ENCODE measurements around the gene SLC6A11.
A peak's percentile ranks its signal among the peaks of the same experiment; 100 is the strongest.

Gene SLC6A11

DNA sequence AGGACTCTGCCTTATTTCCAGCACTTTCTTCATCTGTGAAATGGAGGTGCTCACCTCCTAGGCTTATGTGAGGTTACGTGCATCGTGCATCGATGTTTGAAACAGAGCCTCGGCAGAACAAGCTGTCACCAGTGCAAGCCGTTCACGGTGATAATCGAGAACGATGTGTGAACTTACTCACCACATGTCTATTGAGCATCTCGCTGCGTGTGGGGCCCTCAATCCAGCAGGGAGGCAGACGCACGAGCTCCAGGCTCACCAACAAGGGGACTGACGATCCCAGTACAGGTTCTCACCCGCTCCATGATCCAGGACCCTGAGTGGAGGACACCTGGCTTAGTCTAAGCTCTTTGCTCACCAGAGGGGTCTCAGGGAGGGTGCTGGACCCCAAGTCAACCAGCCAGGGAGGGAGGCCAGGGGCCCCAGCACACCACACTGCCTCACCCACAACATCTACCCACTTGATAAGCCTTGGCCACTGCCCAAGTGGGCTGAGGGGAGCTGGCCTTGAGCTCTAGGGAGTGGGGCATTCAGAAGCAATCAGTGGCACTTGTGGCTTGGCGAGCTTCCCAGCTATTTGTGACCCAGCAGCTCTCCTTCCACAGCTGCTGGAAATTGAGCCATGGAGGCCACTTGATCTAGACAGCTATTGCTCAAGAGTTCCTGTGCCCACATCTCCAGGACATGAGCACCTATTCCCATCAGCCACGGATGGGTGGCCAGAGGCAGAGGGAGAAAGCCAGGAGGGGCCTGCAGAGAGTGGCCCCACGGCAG, 142.1 kb downstream of the SLC6A11 start:
- no peak for DNase-seq

DNA sequence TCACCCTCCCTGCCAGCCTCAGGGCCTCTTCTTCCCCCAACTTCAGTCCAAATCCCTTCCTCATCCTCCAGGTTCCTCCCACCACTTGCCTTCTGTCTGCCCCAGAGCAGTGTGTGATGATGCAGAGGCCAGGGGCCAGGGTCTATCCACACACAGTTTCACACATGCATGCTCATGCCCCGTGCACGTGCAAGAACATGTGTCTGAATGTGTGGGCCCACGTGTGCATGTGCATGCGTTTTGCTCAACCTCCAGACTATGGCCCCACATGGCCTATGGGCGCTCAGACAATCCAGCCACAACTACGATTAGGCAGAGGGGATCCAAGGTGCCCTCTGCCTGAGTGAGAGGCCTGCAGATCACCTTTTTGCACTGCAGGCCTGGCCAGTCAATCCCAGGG, 144.2 kb downstream of the SLC6A11 start:
- no peak for DNase-seq

DNA sequence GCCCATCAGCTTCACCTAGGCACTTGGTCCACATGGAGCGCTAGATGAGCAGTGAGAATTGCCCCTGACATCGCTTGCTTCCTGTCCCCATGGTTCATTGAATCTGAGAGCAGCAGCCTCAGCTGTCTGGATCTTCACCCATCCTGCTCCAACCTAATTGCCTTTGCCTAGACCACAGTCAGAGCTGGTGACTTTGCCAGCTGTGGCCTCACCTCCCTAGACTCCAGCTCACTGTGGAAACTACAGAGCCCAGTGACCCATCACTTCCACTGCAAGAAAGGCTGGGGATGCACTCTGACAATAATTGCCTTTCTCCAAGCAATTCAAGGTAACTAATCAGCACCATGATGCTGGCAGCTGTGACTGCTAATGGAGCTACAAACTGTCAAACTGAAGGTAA, 145.9 kb downstream of the SLC6A11 start:
- DNase-seq = no peak

DNA sequence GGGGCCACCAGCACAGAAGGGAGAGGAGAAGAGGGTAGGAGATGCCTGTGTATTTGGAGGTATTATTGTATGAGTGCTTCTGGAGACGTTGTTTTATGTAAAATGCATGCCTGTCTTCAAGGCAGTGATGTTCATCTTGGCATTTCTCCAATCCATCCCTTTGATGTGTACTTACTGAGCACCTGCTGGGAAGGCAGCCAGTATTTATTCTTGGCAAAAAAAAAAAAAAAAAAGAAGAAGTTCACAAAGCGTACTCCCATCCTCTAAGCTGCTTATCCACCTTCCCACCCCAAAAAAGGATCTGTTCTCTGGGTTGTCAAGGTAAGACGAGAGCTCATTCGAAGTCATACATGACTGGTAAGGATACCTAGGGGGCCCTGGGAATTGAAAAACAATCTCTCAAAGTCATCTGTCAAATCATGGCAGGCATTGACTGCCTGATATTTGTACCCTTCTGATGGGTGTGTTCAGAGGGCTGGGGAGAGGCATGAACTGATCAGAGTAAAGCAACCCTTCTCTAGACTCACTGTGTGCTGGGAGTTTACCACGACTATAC, 146.5 kb downstream of the SLC6A11 start:
- DNase-seq = no peak

DNA sequence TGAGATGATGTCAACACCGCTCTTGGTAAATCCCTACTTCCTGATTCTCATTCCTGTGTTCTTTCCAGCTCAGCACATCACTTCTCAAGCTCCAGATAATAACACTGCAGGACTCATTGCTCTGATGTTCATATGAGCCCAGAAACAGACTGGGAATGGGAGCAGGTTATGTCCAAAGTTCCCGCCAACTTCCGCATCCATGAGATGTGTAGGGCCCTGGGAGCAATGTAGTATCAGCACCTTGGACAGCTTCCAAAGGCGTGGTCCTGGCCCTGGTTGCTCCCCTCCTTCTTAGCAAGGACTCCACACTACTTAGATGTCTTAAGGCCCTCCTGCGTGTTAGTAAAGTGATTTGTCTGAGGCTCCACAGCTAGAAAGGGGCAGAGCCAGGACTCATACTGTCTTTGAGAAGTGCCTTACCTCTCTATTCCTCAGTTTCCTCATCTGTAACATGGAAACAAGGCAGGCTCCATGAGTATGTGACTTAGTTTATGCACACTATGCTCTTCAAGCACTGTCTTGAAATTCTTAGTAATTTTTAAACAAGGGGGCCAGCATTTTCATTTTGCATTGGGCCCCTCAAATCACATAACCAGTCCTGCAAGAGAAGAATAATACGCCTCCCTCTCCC, 148.6 kb downstream of the SLC6A11 start:
- DNase-seq = peak; percentile 5

DNA sequence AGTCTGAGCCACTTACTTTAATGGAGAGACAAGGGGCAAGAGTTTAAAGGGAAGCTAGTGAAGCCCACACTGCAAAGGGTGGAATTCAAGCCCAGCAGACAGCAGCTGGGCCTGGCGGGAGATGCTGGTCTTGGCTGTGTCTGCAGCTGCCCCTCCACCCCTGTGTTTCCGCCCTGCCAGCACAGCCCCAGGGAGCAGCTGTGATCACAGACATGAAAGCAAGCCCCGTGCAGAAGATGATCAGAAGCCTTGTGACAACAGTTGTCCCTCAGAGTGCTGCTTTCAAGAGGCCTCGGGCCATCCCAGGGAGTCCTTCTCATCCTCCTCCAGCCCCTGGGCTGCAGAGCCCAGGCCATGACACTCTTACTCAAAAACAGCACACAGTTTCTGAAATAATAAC, 152.4 kb downstream of the SLC6A11 start:
- no peak for DNase-seq

DNA sequence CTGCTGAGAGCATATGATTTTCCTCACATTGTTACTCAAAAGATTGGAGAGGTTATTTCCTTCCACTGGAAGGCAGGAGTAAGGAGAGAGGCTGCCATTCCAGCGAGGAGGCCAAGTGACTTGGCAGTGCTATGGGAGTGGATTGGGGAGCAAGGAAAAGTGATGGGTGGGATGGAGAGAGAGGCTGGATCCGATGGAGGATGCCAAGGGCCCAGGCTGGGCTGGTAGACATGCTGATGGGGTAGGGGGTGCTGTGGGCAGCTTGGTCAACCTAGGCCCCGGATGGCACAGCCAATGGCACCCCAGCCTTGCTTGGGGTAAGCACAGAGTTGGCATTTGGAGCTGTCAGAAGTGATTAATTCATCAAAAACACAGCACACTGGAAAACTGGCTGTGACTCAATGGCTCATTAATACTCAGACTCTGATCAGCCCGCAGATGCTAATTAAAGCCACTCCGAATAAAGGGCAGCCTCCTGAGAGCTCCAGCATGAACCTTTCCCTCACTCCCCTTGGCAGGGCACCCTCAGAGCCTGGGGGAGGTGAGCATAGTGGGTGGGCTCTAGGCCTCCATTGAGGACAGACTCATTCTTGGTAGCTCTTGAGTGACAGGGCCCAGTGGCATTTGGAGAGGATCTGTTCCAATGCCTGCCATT, 154.4 kb downstream of the SLC6A11 start:
- DNase-seq = no peak

DNA sequence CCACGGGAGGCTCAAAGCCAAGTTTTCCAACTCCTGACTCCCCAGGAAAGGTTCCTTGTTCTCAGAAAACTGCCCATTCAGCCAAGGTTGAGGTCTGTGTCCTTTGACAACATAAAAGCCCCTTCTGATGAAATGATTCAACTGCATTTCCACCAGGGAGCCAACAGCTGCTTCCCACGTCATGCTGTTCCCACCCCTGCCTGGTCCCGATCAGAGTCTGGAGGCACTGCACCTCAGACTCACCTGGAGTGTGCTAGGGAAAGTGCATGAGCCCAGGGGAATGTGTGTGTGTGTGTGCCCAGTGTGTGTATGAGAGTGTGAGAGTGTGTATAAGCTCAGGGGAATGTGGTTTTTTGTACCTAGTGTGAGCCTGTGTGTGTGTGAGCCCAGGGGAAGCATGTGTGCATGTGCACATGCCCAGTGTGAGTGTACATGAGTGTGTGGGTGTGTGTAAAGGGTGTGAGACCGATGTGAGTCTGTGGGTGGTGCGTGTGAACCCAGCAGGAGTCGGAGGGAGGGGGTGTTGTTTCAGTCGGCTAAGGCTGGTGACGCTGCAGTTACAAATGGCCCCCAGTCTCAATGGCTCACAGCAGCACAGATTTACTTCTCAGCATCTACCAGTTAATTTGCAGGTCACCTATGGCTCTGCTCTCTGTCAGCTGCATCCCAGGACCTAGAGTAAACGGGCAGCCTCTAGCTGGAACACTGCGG, 156.2 kb downstream of the SLC6A11 start:
- no peak for DNase-seq

DNA sequence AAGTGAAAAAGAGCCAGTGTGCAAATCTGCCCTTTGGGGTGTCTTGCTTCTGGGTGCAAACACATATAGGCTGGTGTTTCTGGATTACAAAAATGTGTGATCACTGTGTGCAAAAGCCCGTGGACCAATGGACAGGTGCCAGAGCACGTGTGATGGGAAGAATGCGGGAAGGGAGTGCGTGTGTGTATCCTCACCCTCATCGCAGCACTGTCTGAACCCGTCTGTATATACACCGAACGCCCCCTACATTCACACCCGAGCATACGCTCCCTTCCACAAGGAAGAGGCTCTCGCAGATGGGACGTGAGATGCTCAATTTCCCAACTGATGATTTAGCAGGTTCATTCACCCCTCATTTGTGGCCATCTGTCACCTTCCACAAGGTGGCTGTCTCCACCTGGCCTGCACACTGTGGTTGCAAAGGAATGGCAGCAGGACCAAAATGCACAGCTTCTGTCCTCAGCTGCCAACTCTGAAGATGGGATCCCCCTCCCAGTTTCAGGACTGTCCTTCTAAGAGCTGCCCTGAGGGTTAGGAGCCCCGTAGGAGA, 157.1 kb downstream of the SLC6A11 start:
- DNase-seq = no peak

DNA sequence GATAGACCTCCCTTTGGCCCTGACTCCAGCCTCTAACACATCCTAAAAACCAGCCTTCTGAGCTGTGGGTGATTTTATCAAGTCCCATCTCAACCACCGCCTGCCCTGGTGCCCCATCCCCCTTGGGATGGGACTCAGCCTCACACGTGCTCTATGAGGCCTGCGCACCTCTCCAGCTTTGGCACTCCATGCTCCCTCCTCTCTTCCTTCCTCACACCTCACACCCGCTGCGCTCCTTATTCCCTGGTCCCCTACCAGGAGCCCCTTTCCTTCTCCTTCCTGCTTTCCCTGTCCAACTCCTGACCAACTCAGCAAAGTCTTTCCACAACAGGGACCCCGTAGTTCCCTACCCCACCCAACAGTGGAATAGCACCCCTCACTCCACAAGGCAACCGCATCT, 158.1 kb downstream of the SLC6A11 start:
- DNase-seq = no peak

DNA sequence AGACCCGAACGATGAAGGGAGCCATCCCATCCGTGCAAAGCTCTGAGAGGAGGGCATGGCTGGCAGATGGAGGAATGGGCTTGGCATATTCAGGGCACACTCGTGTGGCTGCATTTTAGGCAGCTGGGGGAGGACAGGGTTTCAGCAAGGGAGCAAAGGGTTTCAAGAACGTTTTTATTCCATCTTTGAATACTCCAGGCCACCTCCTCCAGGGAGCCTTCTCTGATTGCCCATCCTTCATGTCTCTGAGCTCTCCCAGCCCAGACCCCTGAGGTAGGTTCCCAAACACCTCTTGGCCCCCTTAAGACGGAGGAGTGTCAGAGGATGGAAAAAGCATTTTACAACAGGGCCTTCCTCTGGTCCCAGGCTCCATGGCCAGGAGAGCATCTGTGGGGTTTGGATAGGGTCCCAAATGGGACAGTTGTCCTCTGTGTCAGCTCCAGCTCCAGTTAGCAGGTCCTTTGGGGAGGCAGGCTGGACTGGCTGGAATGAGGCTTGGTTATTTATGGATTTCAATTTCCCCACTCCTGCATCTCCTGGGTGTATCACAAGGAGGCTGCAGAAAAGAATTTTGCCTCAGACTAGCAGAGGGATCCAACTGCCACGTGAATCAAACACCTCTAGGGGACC, 158.8 kb downstream of the SLC6A11 start:
- no peak for DNase-seq

DNA sequence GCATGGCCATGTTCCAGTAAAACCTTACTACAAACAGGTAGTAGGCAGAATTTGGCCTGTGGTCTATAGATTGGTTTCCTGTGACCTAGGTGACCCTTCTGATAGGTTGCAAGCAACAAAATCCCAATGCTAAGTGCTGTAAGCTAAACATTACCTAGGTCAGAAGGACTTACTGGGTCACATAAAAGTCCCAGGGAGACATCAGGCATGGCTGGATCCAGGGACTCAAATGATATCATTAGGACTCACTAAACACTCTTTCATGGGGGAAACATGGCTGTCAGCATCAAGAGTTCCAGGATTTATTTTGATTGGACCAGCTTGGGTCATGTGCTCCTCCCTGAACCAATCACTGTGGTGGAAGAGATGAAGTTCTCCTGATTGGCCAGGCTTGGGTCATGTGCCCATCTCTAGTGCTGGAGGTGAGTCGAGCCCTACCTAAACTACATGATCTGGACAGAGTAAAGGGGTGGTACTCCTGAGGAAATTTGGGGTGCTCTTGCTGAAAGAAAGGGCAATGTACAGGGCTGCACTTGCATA, 159.7 kb downstream of the SLC6A11 start:
- no peak for DNase-seq

DNA sequence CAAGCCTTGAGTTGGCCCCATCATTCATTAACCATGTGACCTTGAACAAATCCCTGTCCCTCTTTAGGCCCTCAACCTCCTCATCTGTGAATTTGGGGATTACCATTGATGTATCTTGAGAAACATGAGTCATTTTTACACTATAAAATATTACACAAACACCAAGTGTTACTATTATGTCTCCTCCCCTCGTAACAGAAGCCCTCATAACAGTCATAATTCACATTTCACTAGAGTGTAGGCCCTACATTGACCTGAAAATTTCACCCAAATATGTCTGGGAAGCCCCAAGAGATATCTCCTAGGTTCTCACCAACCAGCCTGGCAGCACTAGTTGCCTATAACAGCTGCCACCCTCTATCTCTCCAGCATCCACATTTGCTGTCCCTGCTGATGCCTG, 160.7 kb downstream of the SLC6A11 start:
- DNase-seq = peak; percentile 3

DNA sequence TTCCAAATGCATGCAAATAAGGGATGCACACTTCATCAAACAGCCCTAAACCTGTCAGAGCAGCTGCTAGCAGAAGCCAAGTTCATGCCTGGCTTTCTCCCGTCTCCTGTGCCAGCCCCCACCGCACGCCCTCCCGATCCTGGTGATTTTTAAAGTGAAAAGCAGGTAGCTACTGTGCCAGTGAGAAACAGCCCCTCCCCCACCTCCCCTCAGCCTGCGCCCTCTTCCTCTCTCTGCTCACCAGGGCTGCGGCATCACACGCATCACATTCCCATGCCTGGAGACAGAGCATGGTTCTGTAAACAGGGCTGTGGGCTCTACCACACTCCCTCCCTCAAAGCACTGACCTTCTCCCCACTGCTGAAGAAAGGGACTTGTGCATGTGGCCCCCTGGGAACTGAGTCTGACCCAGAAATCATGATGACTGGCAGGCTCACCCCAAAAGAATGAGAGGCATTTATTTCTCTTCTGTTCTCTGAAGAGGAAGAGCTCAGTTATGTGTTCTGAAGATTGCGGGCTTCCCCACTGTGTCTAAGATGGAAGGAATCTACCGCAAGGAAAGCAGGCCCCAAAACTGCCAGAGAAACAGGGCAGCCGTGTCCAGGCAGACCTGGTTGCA, 162.0 kb downstream of the SLC6A11 start:
- no peak for DNase-seq

DNA sequence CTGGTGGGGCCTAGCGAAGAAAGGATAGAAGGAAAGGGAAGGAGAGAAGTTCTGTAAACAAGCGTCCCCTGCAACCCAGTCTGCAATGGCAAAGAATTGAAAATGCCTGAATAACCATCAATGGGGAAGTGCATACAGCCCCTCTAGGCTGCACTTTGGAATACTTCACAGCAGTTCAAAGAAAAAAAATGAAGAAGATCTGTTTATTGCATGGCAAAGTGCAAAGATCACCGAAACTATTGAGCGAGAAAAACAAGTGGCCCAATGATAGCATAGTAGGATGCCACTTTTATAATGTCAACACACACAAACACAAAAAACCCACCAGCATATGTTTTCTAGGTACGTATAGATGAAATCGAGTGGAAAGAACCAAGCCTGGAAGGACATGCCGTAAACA, 162.9 kb downstream of the SLC6A11 start:
- DNase-seq = no peak

DNA sequence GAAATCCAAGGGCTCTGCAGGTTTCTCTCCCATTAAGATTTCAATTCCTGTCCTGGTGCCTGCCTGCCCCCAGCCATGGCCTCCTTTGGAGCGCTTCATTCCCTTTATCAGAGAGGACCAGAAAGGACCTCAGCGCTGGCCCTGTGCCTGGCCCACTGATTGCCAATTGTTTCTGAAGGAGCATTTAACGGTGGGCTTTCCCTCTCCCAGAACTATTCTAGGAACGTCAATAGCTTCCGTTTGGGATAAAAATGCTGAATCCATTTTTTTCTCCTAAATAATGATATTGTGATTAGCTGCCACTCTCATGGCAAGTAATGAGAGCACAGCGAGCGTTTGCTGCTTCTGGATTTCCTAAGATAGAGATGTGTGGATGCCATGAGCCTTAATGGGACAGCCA, 164.3 kb downstream of the SLC6A11 start:
- no peak for DNase-seq

DNA sequence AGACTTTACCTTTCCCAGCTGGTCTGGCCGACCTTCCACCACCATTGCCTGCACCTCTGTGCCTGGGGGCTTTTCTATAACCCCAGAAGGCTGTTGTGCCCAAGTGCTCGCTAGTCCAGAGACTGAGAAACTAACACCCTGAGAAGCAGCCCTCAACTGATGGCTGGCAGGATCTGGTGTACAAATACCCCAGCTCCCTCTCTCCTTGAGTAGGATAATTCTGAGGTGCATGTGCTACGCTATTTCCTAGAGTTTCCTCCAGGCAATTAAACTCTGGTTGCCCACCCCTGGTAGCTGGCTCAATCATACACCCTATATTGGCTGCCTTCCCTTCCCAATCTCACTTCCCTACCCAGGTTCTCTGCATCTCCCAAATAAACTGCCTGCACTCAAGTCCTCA, 165.0 kb downstream of the SLC6A11 start:
- DNase-seq = no peak

DNA sequence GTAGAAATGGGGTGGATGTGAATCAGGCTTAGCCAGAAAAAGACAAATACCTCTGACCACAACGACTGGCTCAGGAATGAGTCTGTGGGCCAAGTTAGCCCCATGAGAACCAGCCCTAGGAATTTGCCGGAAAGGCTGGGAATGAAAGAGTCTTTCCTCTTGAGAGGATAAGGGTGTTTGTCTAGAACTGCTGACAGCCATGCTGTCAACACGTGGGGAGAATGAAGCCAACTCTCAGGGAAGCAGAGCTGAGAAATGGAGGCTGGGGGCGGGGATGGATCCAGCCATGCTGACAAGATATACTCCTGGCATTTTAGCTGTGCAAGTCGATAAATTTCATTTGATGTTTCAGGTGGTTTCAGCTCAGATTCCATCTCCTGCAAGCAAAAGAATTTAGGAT, 165.9 kb downstream of the SLC6A11 start:
- no peak for DNase-seq

DNA sequence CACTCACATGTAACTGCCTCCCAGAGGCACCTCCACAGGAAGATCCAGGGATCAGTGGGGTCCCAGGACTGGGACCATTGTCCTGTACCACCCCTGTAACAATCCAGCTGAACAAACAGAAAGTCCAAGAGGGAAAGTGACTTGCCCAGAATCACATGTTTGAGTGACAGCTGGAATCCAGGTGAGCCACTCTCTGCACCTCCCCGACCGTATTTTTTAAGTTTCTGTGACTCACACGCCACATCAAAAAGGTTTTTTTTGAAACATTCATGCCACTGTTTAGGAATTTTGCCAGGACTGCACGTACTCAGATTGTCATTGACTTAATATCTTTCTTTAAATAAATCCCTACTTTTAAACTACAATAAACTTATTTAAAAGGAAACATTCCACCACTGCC, 166.8 kb downstream of the SLC6A11 start:
- no peak for DNase-seq

DNA sequence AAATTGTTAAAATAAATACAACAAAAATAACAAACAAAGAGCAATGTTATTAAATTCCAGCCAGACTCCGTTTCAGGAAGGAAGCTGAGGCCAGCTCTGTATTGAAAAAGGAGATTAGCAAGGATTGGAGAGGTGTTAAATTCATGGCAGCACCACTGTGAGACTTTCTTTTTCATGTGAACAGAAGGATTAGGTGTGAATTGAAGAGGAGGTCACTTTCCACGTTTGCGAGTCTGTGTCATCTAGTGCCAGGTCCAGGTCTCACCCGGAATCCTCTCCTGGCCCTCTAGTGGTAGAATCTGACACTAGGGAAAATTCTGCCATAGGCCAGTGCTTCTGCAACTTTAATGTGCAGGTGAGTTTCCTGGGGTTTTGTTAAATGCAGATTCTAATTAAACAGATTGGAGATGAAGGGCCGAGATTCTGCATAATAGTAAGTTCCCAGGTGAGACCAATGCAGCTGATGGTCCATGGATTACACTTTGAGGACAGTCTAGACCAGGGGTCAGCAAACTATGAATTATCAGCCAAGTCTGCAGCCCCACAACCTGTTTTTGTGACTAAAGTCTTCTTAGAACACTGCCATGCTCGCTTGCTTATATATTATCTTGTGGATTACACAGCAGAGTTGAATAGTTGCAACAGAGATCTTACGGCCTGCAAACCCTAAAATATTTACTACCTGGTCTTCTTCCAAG, 167.3 kb downstream of the SLC6A11 start:
- DNase-seq = peak; percentile 47

DNA sequence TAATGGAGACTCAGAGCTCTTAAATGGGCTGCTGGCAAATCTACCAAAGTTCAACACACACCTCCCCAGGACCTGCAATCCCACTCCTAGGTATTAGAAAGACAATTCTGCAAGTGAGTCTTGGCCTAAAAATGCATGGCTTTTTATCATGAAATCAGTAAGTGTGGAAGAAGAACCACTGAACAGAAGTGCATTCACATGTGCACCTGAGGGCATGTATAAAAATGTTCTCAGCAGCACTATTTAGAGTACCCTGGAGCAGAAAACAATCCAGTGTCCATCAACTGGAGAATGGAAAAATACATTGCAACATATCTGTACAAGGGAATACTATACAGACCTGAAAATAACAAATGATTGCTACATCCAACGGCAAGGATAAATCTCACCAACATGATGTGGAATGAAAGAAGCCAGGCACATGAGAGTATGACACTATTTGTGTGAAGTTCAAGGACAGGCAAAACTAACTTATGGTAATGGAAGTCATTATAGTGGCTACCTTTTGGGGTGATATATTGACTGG, 168.4 kb downstream of the SLC6A11 start:
- DNase-seq = no peak
